Endothelial cell of umbilical vein (primary cell): Measurements from ENCODE around the gene CEP95. TPM values are rescaled to one million over a fixed set of nuclear protein-coding genes. Genes with fewer than 3 reads are reported as not detected.

Source experiments
- BruUV-seq: library from RNA; stranded (reverse); fragments of 400-500 nt; replicated peaks from 2 replicates; lab custom pipeline; 2021; lab: Mats Ljungman, UMichigan
- CTCF ChIA-PET: fragments of 300-600, 350-600 bp; sonication (Branson Sonifier 250); formaldehyde crosslinking; loops from one replicate; lab custom pipeline; 2021; ENCODE audit warnings: antibody characterized with exemption, inconsistent platforms; lab: Charles Lee
- POLR2A ChIA-PET: fragments of 300-600, 350-600 bp; sonication (Branson Sonifier 250); formaldehyde crosslinking; loops from one replicate; lab custom pipeline; 2021; ENCODE audit warnings: antibody characterized with exemption, inconsistent platforms; lab: Charles Lee
- DNase-seq: peaks from one replicate; pipeline ENCODE4 v3.0.0-alpha.2; 2011; ENCODE audit warnings: low read depth, low spot score
- FAIRE-seq: peaks from 2 replicates; lab custom pipeline; 2011; peaks lifted over from hg19 to GRCh38; lab: Jason Lieb, UNC
- H2AFZ ChIP-seq: 2 replicates; pipeline ENCODE4 v1.6.0; 2012; ENCODE audit warnings: low read depth, low read length, control low read depth, inconsistent platforms
- H3K27ac ChIP-seq: 2 replicates; pipeline ENCODE4 v1.5.1; 2011; ENCODE audit warnings: low read depth, mild to moderate bottlenecking, control low read depth, low read length, moderate library complexity; ENCODE audit not compliant: insufficient read depth
- H3K27me3 ChIP-seq, 2 experiments: 2 replicates each; pipeline versions ENCODE4 v1.6.0 to v1.6.1; 2011; ENCODE audit warnings: low read length in 2 of 2, mixed read lengths in 1 of 2; ENCODE audit not compliant: control insufficient read depth in 2 of 2, insufficient read depth in 2 of 2
- H3K36me3 ChIP-seq, 2 experiments: 2 replicates in 1 of 2; 3 replicates in 1 of 2; pipeline ENCODE4 v1.5.1; 2011; ENCODE audit warnings: low read length in 2 of 2, mild to moderate bottlenecking in 1 of 2, moderate library complexity in 1 of 2; ENCODE audit not compliant: control insufficient read depth in 2 of 2, insufficient read depth in 2 of 2; ENCODE audit errors: extremely low read depth in 1 of 2
- H3K4me1 ChIP-seq: 3 replicates; pipeline ENCODE4 v1.5.1; 2011; ENCODE audit warnings: mild to moderate bottlenecking, low read length; ENCODE audit not compliant: control insufficient read depth, insufficient read depth; ENCODE audit errors: extremely low read depth
- H3K4me2 ChIP-seq: 2 replicates; pipeline ENCODE4 v1.6.1; 2011; ENCODE audit warnings: low read length, control low read depth, mixed read lengths; ENCODE audit not compliant: insufficient read depth
- H3K4me3 ChIP-seq, 3 experiments: fragments of 200-600 bp in 1 of 3; sonication (generic), shearing (Covaris generic) in 1 of 3; replicated peaks in 1 of 3; 2 replicates each; pipeline ENCODE4 v1.5.1; 2011 to 2016; ENCODE audit warnings: control low read depth in 3 of 3, low read length in 3 of 3, mild to moderate bottlenecking in 2 of 3, inconsistent platforms in 1 of 3, low read depth in 1 of 3, moderate library complexity in 1 of 3; ENCODE audit not compliant: insufficient read depth in 1 of 3
- H3K79me2 ChIP-seq: 2 replicates; pipeline ENCODE4 v1.6.0; 2012; ENCODE audit warnings: low read length, inconsistent platforms; ENCODE audit not compliant: control insufficient read depth, insufficient read depth
- H3K9ac ChIP-seq: replicated peaks from 2 replicates; pipeline ENCODE3; 2011; ENCODE audit warnings: low read length, control low read depth; ENCODE audit not compliant: insufficient read depth; ENCODE audit errors: extremely low read depth
- H3K9me1 ChIP-seq: replicated peaks from 3 replicates; pipeline ENCODE4 v1.6.0; 2011; ENCODE audit warnings: mild to moderate bottlenecking, low read length; ENCODE audit not compliant: control insufficient read depth, insufficient read depth; ENCODE audit errors: extremely low read depth
- H3K9me3 ChIP-seq: replicated peaks from 2 replicates; pipeline ENCODE4 v1.5.1; 2012; ENCODE audit warnings: low read length, inconsistent platforms; ENCODE audit not compliant: control insufficient read depth, insufficient read depth
- H4K20me1 ChIP-seq: replicated peaks from 2 replicates; pipeline ENCODE3; 2011; ENCODE audit warnings: mild to moderate bottlenecking, low read length; ENCODE audit not compliant: control insufficient read depth, insufficient read depth; ENCODE audit errors: extremely low read depth
- EZH2 ChIP-seq: IDR thresholded peaks from 2 replicates; pipeline ENCODE4 v1.6.1; 2012; ENCODE audit warnings: borderline replicate concordance, low read depth, mild to moderate bottlenecking, moderate library complexity, low read length, inconsistent platforms; ENCODE audit not compliant: severe bottlenecking
- FOS ChIP-seq: IDR thresholded peaks from 2 replicates; pipeline ENCODE4 v1.6.1; 2011; ENCODE audit warnings: mild to moderate bottlenecking, low read length, moderate library complexity, borderline replicate concordance; ENCODE audit not compliant: insufficient read depth
- GATA2 ChIP-seq: IDR thresholded peaks from 2 replicates; pipeline ENCODE4 v1.7.0; 2011; ENCODE audit warnings: low read depth, mild to moderate bottlenecking, moderate library complexity, mixed read lengths, low read length; ENCODE audit not compliant: insufficient read length, insufficient read depth
- JUN ChIP-seq: IDR thresholded peaks from 2 replicates; pipeline ENCODE4 v1.6.1; 2011; ENCODE audit warnings: borderline replicate concordance, low read depth; ENCODE audit not compliant: insufficient read length, insufficient read depth
- MYC ChIP-seq: IDR thresholded peaks from one replicate; pipeline ENCODE4 v1.6.1; 2011; ENCODE audit warnings: mild to moderate bottlenecking, low read depth, low read length
- POLR2A ChIP-seq: IDR thresholded peaks from 2 replicates; pipeline ENCODE4 v1.6.1; 2012; ENCODE audit warnings: low read depth, mild to moderate bottlenecking, control low read depth, low read length
- POLR2AphosphoS5 ChIP-seq: IDR thresholded peaks from 2 replicates; pipeline ENCODE4 v1.6.1; 2012; ENCODE audit warnings: low read depth, mild to moderate bottlenecking, control low read depth, low read length, moderate library complexity; ENCODE audit not compliant: insufficient read depth
- dilution Hi-C: fragments of 300-500 bp; cut with MboI; formaldehyde crosslinking; loops from one replicate; pipeline ENCODE4 v1.15.0; 2019; ENCODE audit warnings: low sequenced_read_pairs; ENCODE audit not compliant: extremely low pct_ligation_motif_present
- intact Hi-C: fragments of 100-400 bp; cut with micrococcal nuclease; formaldehyde crosslinking; loops from one replicate; pipeline ENCODE4 v1.10.0; 2022
- polyA plus RNA-seq, 4 experiments: library from polyadenylated mRNA; depleted of rRNA in 3 of 4; stranded (reverse) in 3 of 4; unstranded in 1 of 4; fragments of >200 nt; gene quantifications; 2 replicates each; pipeline versions ENCODE4 v1.2.1 to v1.2.3, GENCODE V29; 2011 to 2012; ENCODE audit warnings: missing spikeins in 1 of 4
- total RNA-seq: library from RNA; stranded (reverse); gene quantifications from 2 replicates; pipeline ENCODE4 v1.2.3, GENCODE V29; 2021
- TF ChIP-seq, protein P1 (sequence below): IDR thresholded peaks from 2 replicates; pipeline ENCODE4 v1.6.1; 2011; ENCODE audit not compliant: insufficient read depth, insufficient read length
- TF ChIP-seq, protein P2 (sequence below), 2 donors: IDR thresholded peaks; 1 replicate in 1 of 2; 2 replicates in 1 of 2; pipeline ENCODE4 v1.5.1; 2011; ENCODE audit warnings: low read length in 2 of 2, mild to moderate bottlenecking in 2 of 2, moderate library complexity in 2 of 2, control low read depth in 1 of 2, inconsistent platforms in 1 of 2, low read depth in 1 of 2; ENCODE audit not compliant: insufficient read depth in 1 of 2; ENCODE audit errors: extremely low read depth in 1 of 2

Gene CEP95
- total and polyA plus RNA-seq, 2 donors (not counting 3 experiments of a cell fraction or from before 2014, with no cell fraction given), result 14.1 to 35.5 TPM

GRCh38 chr17:64564098-64564497 is 57.3 kb downstream of the CEP95 start:
- peaks cover 12 to 25% of the 10 kb centered on the region in 2 experiments for H3K36me3 ChIP-seq
- H3K4me3 ChIP-seq, result no peak overlapping the region
- H3K79me2 ChIP-seq, result peaks cover 62% of the 10 kb centered on the region
- no peaks in the 10 kb centered on the region for H3K27me3 ChIP-seq
- DNase-seq (no peak), FAIRE-seq (no peak)
- no peaks in the 10 kb centered on the region for H3K4me1 ChIP-seq
- dilution Hi-C loops (no loop called here), intact Hi-C loops (no loop called here)
- H4K20me1 ChIP-seq, result no peaks in the 10 kb centered on the region
- H3K27ac ChIP-seq, result no peak overlapping the region
- no TSS peak for BruUV-seq
- no peaks in the 10 kb centered on the region for H3K9me1 ChIP-seq
- H3K4me2 ChIP-seq, result no peak overlapping the region
- H3K9ac ChIP-seq, result no peak overlapping the region
- TF ChIP-seq, protein P1, sequence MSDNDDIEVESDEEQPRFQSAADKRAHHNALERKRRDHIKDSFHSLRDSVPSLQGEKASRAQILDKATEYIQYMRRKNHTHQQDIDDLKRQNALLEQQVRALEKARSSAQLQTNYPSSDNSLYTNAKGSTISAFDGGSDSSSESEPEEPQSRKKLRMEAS, result no peak
- TF ChIP-seq FOS (no peak), JUN (no peak)
- H2AFZ ChIP-seq, result no peak overlapping the region
- POLR2A ChIA-PET, result no interaction called here
- CTCF ChIA-PET, result interaction anchor here (1.7 to 1.8 kb wide), 2 partner anchors 8 to 85 kb away, joined by 4 to 6 read pairs; no protein-coding TSS in a partner anchor
- no peaks in the 10 kb centered on the region for H3K9me3 ChIP-seq

DNA sequence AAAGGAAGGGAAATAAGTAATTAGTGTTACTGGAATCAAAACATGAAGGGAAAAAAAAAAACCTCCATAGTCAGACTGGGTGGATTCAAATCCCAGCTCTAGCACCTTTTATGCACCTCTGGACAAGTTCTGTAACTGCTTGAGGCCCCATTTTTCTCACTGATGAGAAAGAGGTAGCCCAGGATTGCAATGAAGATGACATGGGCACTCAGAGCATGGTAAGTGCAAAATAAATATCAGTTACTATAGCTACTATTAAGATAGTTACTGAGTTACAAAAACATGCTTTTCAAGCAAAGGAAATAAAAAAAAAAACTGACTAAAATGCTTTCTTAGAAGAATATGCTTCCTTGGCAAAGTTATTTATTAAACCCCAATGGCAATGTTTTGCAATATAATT is 58.8 kb downstream of the CEP95 start:
- Histone ChIP-seq H3K27me3 (no peaks in the 10 kb centered on the region), H3K79me2 (peaks cover 68% of the 10 kb centered on the region), H3K9me1 (no peaks in the 10 kb centered on the region), H3K36me3 (peaks cover 13 to 36% of the 10 kb centered on the region in 2 experiments), H3K4me1 (no peaks in the 10 kb centered on the region), H3K4me3 (no peak overlapping the region), H3K4me2 (no peak overlapping the region), H3K9me3 (no peaks in the 10 kb centered on the region), H4K20me1 (no peaks in the 10 kb centered on the region), H3K9ac (no peak overlapping the region), H3K27ac (no peak overlapping the region), H2AFZ (no peak overlapping the region)
- dilution Hi-C loops (no loop called here), intact Hi-C loops (no loop called here)
- ChIA-PET POLR2A (no interaction called here), CTCF (interaction anchor here (0.7 kb wide), 1 partner anchor 11 kb away, joined by 3 read pairs; no protein-coding TSS in a partner anchor)
- no peak for DNase-seq
- no TSS peak for BruUV-seq
- TF ChIP-seq JUN (no peak), POLR2AphosphoS5 (no peak), GATA2 (no peak), EZH2 (no peak), FOS (no peak), MYC (no peak), POLR2A (no peak)
- TF ChIP-seq, protein P1, result no peak
- TF ChIP-seq, protein P2, sequence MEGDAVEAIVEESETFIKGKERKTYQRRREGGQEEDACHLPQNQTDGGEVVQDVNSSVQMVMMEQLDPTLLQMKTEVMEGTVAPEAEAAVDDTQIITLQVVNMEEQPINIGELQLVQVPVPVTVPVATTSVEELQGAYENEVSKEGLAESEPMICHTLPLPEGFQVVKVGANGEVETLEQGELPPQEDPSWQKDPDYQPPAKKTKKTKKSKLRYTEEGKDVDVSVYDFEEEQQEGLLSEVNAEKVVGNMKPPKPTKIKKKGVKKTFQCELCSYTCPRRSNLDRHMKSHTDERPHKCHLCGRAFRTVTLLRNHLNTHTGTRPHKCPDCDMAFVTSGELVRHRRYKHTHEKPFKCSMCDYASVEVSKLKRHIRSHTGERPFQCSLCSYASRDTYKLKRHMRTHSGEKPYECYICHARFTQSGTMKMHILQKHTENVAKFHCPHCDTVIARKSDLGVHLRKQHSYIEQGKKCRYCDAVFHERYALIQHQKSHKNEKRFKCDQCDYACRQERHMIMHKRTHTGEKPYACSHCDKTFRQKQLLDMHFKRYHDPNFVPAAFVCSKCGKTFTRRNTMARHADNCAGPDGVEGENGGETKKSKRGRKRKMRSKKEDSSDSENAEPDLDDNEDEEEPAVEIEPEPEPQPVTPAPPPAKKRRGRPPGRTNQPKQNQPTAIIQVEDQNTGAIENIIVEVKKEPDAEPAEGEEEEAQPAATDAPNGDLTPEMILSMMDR (IDR thresholded peaks at IDR 0.05; ENCODE audit: extremely low read depth in 1 of 2, insufficient read depth in 1 of 2, low read depth in 1 of 2, low read length in 2 of 2), result no peak
- no peak for FAIRE-seq
